ENCODE data around the gene NPHS1. TPM values are rescaled to one million over a fixed set of nuclear protein-coding genes. Genes with fewer than 3 reads are reported as not detected.

Gene NPHS1
- total RNA-seq, 1 donor, result not detected

- H3K4me3 ChIP-seq (ENCODE audit: low read depth, low read length), result no peak overlapping the region
- TF ChIP-seq CTCF (IDR thresholded peaks at IDR 0.05; ENCODE audit: insufficient read depth, low read length), result no peak
- DNase-seq (ENCODE audit: low read depth), result no peak
These were observed 61.1 kb downstream of the NPHS1 start for GRCh38 chr19:35790981-35791813.

- DNase-seq (ENCODE audit: low read depth), result no peak
- H3K4me3 ChIP-seq (ENCODE audit: low read depth, low read length), result no peak overlapping the region
- no peak for TF ChIP-seq CTCF (IDR thresholded peaks at IDR 0.05; ENCODE audit: insufficient read depth, low read length)
These were observed 62.0 kb downstream of the NPHS1 start for GRCh38 chr19:35789978-35790944.

- no peak overlapping the region for H3K4me3 ChIP-seq (ENCODE audit: low read depth, low read length)
- no peak for DNase-seq (ENCODE audit: low read depth)
- no peak for TF ChIP-seq CTCF (IDR thresholded peaks at IDR 0.05; ENCODE audit: insufficient read depth, low read length)
These were observed 62.9 kb downstream of the NPHS1 start for GRCh38 chr19:35789195-35789977.

- DNase-seq (ENCODE audit: low read depth), result no peak
- no peak for TF ChIP-seq CTCF (IDR thresholded peaks at IDR 0.05; ENCODE audit: insufficient read depth, low read length)
- H3K4me3 ChIP-seq (ENCODE audit: low read depth, low read length), result no peak overlapping the region
These were observed 63.9 kb downstream of the NPHS1 start for GRCh38 chr19:35788205-35788960.

- no peak for TF ChIP-seq CTCF (IDR thresholded peaks at IDR 0.05; ENCODE audit: insufficient read depth, low read length)
- no peak for DNase-seq (ENCODE audit: low read depth)
These were observed 65.0 kb downstream of the NPHS1 start for GRCh38 chr19:35787227-35787799.

More at GRCh38 chr19:35787227-35787799, 65.0 kb downstream of the NPHS1 start:
- no peak overlapping the region for H3K4me3 ChIP-seq (ENCODE audit: low read depth, low read length)
